CD4-positive, alpha-beta T cell treated with Interferon gamma for 1 hour (primary cell): ENCODE data around the gene CISTR.

Source experiments
- DNase-seq: peaks from one replicate; pipeline ENCODE4 v3.0.0-alpha.2; 2020

Gene CISTR

GRCh38 chr12:53761306-53761705 lies 9.5 kb upstream of the CISTR start:
- no peak for DNase-seq

- DNase-seq = no peak
Measured at GRCh38 chr12:53759261-53759660, 7.5 kb upstream of the CISTR start.

GRCh38 chr12:53758730-53759103 lies 6.9 kb upstream of the CISTR start:
- no peak for DNase-seq

- no peak for DNase-seq
Measured at GRCh38 chr12:53758081-53758729, 6.4 kb upstream of the CISTR start.

- peak; percentile 74 for DNase-seq
Measured at GRCh38 chr12:53757101-53757770, 5.5 kb upstream of the CISTR start.

GRCh38 chr12:53756300-53757100 lies 4.7 kb upstream of the CISTR start:
- no peak for DNase-seq

GRCh38 chr12:53755893-53756292 lies 4.1 kb upstream of the CISTR start:
- no peak for DNase-seq

- no peak for DNase-seq
Measured at GRCh38 chr12:53755451-53755891, 3.7 kb upstream of the CISTR start.

- no peak for DNase-seq
Measured at GRCh38 chr12:53754633-53755264, 3.0 kb upstream of the CISTR start.

GRCh38 chr12:53754188-53754585 lies 2.4 kb upstream of the CISTR start:
- no peak for DNase-seq

- DNase-seq = no peak
Measured at GRCh38 chr12:53752621-53753020, 842 bp upstream of the CISTR start.

- no peak for DNase-seq
Measured at GRCh38 chr12:53752192-53752601, 418 bp upstream of the CISTR start.

- DNase-seq = peak; percentile 13
Measured at GRCh38 chr12:53750812-53751335, 905 bp downstream of the CISTR start.

GRCh38 chr12:53749986-53750811 lies 1.6 kb downstream of the CISTR start:
- no peak for DNase-seq

- no peak for DNase-seq
Measured at GRCh38 chr12:53748072-53748840, 3.5 kb downstream of the CISTR start.

GRCh38 chr12:53747095-53747494 lies 4.7 kb downstream of the CISTR start:
- no peak for DNase-seq

- DNase-seq = peak; percentile 80
Measured at GRCh38 chr12:53746592-53747092, 5.1 kb downstream of the CISTR start.

- no peak for DNase-seq
Measured at GRCh38 chr12:53744751-53745150, 7.0 kb downstream of the CISTR start.

GRCh38 chr12:53744130-53744441 lies 7.7 kb downstream of the CISTR start:
- no peak for DNase-seq

GRCh38 chr12:53743266-53744129 lies 8.3 kb downstream of the CISTR start:
- DNase-seq = peak; percentile 59
